Breast epithelium (tissue), 3 donors: ENCODE results near the gene TMEM178B.

ENCODE experiments used
- POLR2A ChIP-seq: fragments of 450-650 bp; IDR thresholded peaks from one replicate; pipeline ENCODE4 v1.6.1; 2016; ENCODE audit warnings: antibody characterized with exemption, mild to moderate bottlenecking, moderate library complexity
- TF ChIP-seq, protein P1 (sequence below), 3 donors: fragments of 450-650 bp; IDR thresholded peaks; one replicate each; pipeline ENCODE4 v1.5.1; 2016 to 2017; ENCODE audit warnings: antibody characterized with exemption in 3 of 3, mild to moderate bottlenecking in 3 of 3, moderate library complexity in 3 of 3

DNA sequence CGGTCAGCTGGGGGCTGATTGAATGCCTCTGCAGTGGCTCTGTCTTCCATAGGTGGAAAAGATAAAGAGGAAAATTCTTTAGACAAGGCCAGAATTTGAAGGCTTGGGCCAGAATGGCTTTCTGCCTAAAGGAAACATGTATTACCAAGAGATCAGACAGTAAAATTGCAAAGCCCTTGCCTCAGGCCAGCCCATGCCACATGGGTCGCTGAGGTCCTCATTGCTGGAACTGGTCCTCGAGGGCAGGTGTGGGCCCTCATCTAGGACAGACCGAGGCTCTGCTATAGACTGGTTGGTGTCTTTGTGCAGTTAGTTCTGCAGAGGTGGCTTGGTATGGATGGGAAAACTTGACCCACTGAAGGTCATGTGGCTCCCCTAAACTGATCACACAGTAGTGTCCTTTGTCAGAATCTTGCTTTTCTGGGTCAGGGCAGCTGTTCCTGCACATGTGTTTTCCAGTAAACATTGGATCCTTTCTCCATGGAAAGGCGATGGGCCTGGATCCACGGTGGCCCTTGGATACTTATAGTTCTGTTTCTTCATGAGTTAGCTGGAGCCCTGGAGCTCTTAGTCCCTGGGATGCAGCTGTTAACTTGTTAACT is 80.4 kb downstream of the TMEM178B start:
- TF ChIP-seq, protein P1, sequence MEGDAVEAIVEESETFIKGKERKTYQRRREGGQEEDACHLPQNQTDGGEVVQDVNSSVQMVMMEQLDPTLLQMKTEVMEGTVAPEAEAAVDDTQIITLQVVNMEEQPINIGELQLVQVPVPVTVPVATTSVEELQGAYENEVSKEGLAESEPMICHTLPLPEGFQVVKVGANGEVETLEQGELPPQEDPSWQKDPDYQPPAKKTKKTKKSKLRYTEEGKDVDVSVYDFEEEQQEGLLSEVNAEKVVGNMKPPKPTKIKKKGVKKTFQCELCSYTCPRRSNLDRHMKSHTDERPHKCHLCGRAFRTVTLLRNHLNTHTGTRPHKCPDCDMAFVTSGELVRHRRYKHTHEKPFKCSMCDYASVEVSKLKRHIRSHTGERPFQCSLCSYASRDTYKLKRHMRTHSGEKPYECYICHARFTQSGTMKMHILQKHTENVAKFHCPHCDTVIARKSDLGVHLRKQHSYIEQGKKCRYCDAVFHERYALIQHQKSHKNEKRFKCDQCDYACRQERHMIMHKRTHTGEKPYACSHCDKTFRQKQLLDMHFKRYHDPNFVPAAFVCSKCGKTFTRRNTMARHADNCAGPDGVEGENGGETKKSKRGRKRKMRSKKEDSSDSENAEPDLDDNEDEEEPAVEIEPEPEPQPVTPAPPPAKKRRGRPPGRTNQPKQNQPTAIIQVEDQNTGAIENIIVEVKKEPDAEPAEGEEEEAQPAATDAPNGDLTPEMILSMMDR (IDR thresholded peaks at IDR 0.05): no peak
- no peak for TF ChIP-seq POLR2A
